ENCODE measurements around the gene ABCB9. TPM values are rescaled to one million over a fixed set of nuclear protein-coding genes. Genes with fewer than 3 reads are reported as not detected.

The ABCB9 gene
- total RNA-seq, 2 experiments from 2014 or later: 3.6 TPM

DNA sequence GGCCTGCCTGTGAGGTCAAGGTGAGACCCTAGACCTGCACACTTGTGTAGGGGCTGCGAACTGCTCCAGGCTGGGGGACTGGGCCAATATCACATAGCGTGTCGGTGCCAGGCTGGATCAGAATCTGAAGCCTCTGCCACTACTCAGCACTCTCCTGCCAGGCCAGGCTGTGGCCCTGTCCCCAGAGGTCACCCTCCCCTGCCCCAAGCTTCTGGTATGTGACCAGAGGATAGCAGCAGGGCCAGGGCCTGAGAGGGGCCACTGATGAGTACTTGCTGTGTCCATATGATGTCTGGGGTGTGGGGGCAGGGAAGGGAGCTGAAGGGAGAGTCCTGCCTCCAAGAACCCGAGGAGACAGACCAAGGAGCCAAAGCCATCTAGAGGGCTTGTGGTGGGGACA is 32.1 kb upstream of the ABCB9 start:
- H3K27me3 Mint-ChIP-seq: no peaks in the 10 kb centered on the region
- DNase-seq: no peak
- H3K4me1 Mint-ChIP-seq: peaks cover 5% of the 10 kb centered on the region
- H3K4me3 Mint-ChIP-seq: no peak overlapping the region
- H3K27ac Mint-ChIP-seq: no peak overlapping the region
- no peaks in the 10 kb centered on the region for H3K9me3 Mint-ChIP-seq
- H3K36me3 Mint-ChIP-seq: no peaks in the 10 kb centered on the region

DNA sequence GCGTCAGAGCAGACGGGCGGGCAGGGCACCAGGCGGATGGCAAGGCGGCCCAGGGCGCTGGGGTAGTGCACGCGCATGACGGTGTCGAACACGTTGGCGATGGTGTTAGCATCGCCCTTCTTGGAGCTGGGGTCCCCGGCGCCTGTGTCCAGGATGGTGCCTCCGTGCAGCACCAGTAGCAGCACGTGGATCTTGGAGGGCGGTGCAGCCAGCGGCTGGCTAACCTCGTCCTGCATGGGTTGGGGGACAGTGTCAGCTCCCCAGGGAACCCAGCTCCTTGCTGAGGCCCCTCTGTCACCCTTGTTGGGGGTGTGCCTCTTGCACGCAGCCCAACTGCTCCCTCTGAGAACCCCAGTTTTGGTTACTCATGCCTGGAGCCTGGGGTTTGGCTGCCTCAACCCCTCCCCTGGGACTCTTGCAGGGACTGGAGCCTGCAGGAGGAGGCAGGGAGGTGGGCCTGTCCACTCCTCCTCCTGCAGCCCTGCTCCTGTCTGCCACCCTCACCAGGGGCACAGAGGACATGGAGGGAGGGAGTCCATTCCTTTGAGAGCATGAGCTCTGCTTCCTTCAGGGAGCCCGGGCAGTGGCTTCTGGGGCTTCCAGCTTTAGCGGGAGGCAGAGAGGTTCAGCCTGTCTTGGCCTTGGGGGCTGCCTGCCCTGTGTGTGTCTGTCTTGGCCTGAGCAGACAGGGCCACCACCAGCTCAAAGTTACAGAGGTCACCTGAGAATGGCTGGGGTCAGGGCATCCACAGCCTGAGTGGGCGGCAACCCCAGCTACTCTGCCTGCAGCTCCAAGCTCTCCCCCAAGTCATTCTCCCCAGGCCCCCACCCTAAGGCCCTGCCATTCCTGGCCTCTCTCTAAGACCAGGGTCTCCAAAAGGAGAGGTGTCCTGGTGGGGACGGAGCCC is 31.3 kb upstream of the ABCB9 start:
- H3K36me3 Mint-ChIP-seq: no peaks in the 10 kb centered on the region
- no peaks in the 10 kb centered on the region for H3K27me3 Mint-ChIP-seq
- no peak overlapping the region for H3K27ac Mint-ChIP-seq
- H3K9me3 Mint-ChIP-seq: no peaks in the 10 kb centered on the region
- DNase-seq: no peak
- peaks cover 10% of the 10 kb centered on the region for H3K4me1 Mint-ChIP-seq
- H3K4me3 Mint-ChIP-seq: no peak overlapping the region

GRCh38 chr12:122996621-122997342 is 30.5 kb upstream of the ABCB9 start:
- Mint-ChIP-seq H3K36me3 (no peaks in the 10 kb centered on the region), H3K9me3 (no peaks in the 10 kb centered on the region), H3K4me1 (peaks cover 10% of the 10 kb centered on the region), H3K4me3 (no peak overlapping the region), H3K27ac (no peak overlapping the region), H3K27me3 (no peaks in the 10 kb centered on the region)
- DNase-seq: no peak

GRCh38 chr12:122996188-122996601 is 29.9 kb upstream of the ABCB9 start:
- Mint-ChIP-seq H3K4me3 (no peak overlapping the region), H3K4me1 (peaks cover 10% of the 10 kb centered on the region), H3K27me3 (no peaks in the 10 kb centered on the region), H3K9me3 (no peaks in the 10 kb centered on the region), H3K36me3 (no peaks in the 10 kb centered on the region), H3K27ac (no peak overlapping the region)
- no peak for DNase-seq

DNA sequence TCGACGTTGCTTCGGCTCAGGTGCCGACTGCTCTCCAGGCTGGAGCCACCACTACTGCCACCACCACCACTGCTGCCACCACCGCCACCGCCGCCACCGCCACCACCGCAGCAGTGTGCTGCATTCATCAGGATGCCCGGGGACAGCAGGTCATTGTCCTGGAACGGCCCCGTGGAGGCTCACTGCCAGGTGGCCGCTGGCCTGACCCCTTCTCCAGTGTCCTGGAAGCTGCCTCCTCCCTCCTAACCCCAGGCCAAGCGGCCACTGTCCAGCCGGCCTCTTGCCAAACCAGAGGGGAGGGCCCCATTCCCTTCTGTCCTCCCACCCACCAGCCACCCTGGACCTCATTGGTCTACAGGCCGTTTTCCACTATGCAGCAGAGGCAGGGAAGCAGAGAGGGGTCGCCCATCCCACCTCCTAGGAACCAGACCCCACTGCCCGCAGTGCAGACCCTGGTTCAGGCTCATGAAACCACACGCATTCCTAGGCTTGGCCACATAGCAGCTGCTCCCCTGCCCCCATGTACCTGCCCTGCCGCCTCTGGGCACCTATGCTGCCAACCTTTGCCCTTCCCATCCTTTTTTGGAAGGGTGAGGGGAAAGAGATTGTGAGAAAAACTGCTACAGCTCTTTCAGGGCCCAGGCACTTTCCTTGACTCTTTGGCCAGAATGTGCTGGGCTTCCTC is 29.4 kb upstream of the ABCB9 start:
- H3K9me3 Mint-ChIP-seq: no peaks in the 10 kb centered on the region
- no peak overlapping the region for H3K27ac Mint-ChIP-seq
- H3K4me3 Mint-ChIP-seq: no peak overlapping the region
- no peaks in the 10 kb centered on the region for H3K27me3 Mint-ChIP-seq
- H3K36me3 Mint-ChIP-seq: no peaks in the 10 kb centered on the region
- peaks cover 10% of the 10 kb centered on the region for H3K4me1 Mint-ChIP-seq
- DNase-seq: no peak

DNA sequence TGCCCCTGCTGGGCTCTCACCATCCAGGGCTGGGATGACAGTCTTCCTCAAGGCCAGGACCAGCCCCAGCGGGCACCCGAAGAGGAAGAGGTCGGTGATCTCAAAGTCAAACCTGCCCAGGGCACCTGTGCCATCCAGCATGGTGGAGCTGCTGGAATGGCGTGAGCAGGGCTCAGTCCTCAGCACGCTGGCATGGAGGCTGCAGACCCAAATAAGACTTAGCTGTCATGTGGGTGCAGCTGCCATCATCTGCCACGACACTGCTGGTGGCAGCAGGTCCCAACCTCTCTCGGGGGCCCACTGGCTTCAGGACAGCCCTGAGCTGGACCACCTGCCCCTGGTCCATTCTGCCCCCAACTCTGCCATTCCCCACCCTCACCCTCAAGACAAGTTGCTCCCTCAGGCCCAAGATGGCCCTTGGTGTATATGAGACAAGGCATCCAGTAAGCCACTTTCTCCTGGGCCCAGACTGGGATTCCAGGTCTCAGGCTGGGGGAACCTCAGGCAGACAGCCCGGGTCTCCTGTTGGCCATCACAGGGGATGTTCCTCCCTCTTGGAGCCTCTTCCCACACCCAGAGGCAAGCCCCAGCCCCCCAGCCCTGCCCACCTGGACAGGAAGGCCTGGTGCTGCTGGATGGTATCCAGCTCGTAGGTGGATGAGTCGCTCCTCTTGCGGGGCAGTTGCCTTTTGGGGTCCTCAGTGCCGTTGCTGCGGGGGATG is 28.7 kb upstream of the ABCB9 start:
- Mint-ChIP-seq H3K4me1 (peaks cover 10% of the 10 kb centered on the region), H3K9me3 (no peaks in the 10 kb centered on the region), H3K27me3 (no peaks in the 10 kb centered on the region), H3K4me3 (no peak overlapping the region), H3K27ac (no peak overlapping the region), H3K36me3 (no peaks in the 10 kb centered on the region)
- DNase-seq: no peak

DNA sequence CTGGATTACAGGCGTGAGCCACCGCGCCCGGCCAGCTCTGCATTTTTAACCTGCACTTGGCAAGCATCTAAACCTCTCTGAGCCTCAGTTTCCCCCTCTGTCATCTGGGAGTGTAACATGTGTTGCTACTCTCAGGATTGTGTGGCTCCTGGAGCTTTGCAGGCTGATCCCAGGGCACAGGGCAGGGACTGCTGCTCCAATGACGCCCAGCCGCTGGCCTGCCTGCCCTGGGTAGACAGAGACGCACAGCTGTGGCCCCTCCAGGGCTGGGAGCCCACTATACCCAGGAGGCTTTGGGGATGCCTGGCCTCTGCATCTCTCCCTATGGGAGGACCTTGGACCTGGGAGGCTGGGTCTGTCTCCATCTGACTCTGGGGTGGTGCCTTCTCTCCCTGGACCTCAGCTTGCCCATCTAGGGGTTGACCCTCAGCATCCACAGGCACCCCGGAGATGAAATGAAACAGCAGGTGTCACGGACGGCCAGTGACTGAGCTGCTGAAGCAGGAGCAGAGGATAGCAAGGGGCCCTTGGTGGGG is 27.9 kb upstream of the ABCB9 start:
- H3K4me1 Mint-ChIP-seq: peaks cover 10% of the 10 kb centered on the region
- H3K27ac Mint-ChIP-seq: no peak overlapping the region
- H3K9me3 Mint-ChIP-seq: no peaks in the 10 kb centered on the region
- H3K27me3 Mint-ChIP-seq: no peaks in the 10 kb centered on the region
- no peak for DNase-seq
- no peaks in the 10 kb centered on the region for H3K36me3 Mint-ChIP-seq
- no peak overlapping the region for H3K4me3 Mint-ChIP-seq

DNA sequence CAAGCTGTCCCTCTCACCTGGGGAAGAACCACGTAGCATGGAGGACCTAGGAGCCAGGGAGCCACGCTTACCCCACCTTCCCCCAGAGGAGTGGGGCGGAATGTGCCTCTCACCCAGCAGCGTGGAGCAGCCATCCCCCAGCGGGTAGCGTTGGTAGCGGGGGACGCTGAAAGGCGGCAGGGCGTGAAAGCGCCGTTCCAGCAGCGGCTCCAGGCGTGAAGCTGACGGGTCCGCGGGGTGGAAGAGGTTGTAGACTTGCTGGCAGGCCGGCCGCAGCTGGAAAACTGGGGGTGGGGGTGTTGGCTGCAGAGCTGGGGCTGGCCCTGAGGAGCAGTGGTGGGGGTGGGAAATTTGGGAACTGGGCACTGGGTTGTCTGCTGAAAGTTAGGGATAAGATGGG is 26.1 kb upstream of the ABCB9 start:
- H3K36me3 Mint-ChIP-seq: no peaks in the 10 kb centered on the region
- H3K27me3 Mint-ChIP-seq: no peaks in the 10 kb centered on the region
- no peaks in the 10 kb centered on the region for H3K9me3 Mint-ChIP-seq
- peaks cover 10% of the 10 kb centered on the region for H3K4me1 Mint-ChIP-seq
- DNase-seq: no peak
- no peak overlapping the region for H3K27ac Mint-ChIP-seq
- no peak overlapping the region for H3K4me3 Mint-ChIP-seq

- H3K9me3 Mint-ChIP-seq: no peaks in the 10 kb centered on the region
- no peak overlapping the region for H3K4me3 Mint-ChIP-seq
- no peak for DNase-seq
- H3K27me3 Mint-ChIP-seq: no peaks in the 10 kb centered on the region
- no peaks in the 10 kb centered on the region for H3K36me3 Mint-ChIP-seq
- H3K27ac Mint-ChIP-seq: no peak overlapping the region
- H3K4me1 Mint-ChIP-seq: peaks cover 10% of the 10 kb centered on the region
These were observed 25.5 kb upstream of the ABCB9 start for GRCh38 chr12:122991623-122992275.

GRCh38 chr12:122990961-122991622 is 24.8 kb upstream of the ABCB9 start:
- Mint-ChIP-seq H3K4me1 (peaks cover 10% of the 10 kb centered on the region), H3K9me3 (no peaks in the 10 kb centered on the region), H3K27ac (no peak overlapping the region), H3K36me3 (no peaks in the 10 kb centered on the region), H3K4me3 (no peak overlapping the region), H3K27me3 (no peaks in the 10 kb centered on the region)
- no peak for DNase-seq

DNA sequence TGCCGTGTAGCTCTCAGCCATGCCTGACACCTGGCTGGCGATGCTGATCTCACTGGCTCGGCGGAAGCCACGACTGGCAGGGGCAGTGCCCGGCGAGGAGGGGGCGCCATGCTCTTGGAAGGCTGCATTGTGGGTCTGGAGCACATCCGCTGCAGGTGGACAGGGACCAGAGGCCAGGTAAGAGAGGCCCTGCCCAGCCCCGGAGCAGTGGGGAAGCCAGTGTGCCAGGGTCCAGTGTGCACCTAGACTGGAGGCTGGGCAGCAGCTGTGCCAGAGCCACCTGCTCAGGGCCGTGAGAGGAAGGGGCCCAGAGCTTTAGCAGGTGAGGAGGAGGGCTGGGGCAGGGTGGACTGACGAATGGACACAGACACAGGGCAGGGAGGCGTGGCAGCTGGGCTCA is 24.3 kb upstream of the ABCB9 start:
- Mint-ChIP-seq H3K36me3 (no peaks in the 10 kb centered on the region), H3K4me1 (peaks cover 10% of the 10 kb centered on the region), H3K27ac (no peak overlapping the region), H3K4me3 (no peak overlapping the region), H3K9me3 (no peaks in the 10 kb centered on the region), H3K27me3 (no peaks in the 10 kb centered on the region)
- no peak for DNase-seq

DNA sequence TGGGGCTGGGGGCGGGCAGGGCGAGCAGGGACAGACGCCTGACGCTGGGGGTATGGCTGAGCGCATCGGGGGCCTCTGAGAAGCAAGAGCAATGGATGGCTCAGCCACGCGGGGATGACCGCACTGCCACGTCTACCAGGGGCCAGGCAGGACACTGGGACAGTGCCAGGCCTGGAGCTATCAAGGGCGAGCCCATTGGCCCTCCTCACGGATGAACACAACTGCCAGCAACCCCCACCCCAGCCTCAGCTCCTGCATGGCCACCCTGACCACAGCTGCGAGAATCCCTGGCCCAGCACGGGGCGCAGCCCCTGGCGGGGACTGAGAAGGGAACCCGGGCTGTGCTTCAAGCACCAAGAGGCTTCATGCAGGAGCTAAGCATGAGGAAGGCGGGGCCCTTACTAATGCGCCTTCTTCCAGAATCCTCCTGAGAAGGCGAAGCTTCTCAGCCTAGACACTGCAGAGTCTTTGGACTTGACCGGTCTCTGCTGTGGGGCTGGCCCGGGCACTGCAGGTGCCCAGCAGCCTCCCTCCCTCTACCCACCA is 23.7 kb upstream of the ABCB9 start:
- H3K4me1 Mint-ChIP-seq: peaks cover 10% of the 10 kb centered on the region
- no peaks in the 10 kb centered on the region for H3K9me3 Mint-ChIP-seq
- no peaks in the 10 kb centered on the region for H3K36me3 Mint-ChIP-seq
- no peak for DNase-seq
- no peaks in the 10 kb centered on the region for H3K27me3 Mint-ChIP-seq
- H3K4me3 Mint-ChIP-seq: no peak overlapping the region
- H3K27ac Mint-ChIP-seq: no peak overlapping the region

GRCh38 chr12:122989225-122989839 is 23.1 kb upstream of the ABCB9 start:
- no peak for DNase-seq
- H3K4me1 Mint-ChIP-seq: peaks cover 15% of the 10 kb centered on the region

More at GRCh38 chr12:122989225-122989839, 23.1 kb upstream of the ABCB9 start:
- H3K27me3 Mint-ChIP-seq: no peaks in the 10 kb centered on the region
- no peak overlapping the region for H3K4me3 Mint-ChIP-seq
- H3K36me3 Mint-ChIP-seq: no peaks in the 10 kb centered on the region
- no peaks in the 10 kb centered on the region for H3K9me3 Mint-ChIP-seq
- no peak overlapping the region for H3K27ac Mint-ChIP-seq
